Vagina (tissue), 2 donors: ENCODE data around the gene KDM4B.

Source experiments
- POLR2A ChIP-seq, 2 donors: fragments of 450-650 bp; IDR thresholded peaks; one replicate each; pipeline ENCODE4 v1.6.1; 2017; ENCODE audit warnings: antibody characterized with exemption in 2 of 2, mild to moderate bottlenecking in 2 of 2, moderate library complexity in 2 of 2
- POLR2AphosphoS5 ChIP-seq, 2 donors: sonication (generic); formaldehyde crosslinking; IDR thresholded peaks; one replicate each; pipeline ENCODE4 v1.9.0; 2017; ENCODE audit warnings: antibody characterized with exemption in 2 of 2, mild to moderate bottlenecking in 2 of 2, low read depth in 1 of 2; ENCODE audit not compliant: insufficient read depth in 1 of 2
- TF ChIP-seq, protein P1 (sequence below), 3 experiments: fragments of 450-650 bp in 2 of 3; fragments of 200-600 bp in 1 of 3; sonication (generic) in 1 of 3; IDR thresholded peaks; one replicate each; pipeline ENCODE4 v1.5.1; 2017 to 2019; ENCODE audit warnings: antibody characterized with exemption in 3 of 3, mild to moderate bottlenecking in 2 of 3, moderate library complexity in 2 of 3

DNA sequence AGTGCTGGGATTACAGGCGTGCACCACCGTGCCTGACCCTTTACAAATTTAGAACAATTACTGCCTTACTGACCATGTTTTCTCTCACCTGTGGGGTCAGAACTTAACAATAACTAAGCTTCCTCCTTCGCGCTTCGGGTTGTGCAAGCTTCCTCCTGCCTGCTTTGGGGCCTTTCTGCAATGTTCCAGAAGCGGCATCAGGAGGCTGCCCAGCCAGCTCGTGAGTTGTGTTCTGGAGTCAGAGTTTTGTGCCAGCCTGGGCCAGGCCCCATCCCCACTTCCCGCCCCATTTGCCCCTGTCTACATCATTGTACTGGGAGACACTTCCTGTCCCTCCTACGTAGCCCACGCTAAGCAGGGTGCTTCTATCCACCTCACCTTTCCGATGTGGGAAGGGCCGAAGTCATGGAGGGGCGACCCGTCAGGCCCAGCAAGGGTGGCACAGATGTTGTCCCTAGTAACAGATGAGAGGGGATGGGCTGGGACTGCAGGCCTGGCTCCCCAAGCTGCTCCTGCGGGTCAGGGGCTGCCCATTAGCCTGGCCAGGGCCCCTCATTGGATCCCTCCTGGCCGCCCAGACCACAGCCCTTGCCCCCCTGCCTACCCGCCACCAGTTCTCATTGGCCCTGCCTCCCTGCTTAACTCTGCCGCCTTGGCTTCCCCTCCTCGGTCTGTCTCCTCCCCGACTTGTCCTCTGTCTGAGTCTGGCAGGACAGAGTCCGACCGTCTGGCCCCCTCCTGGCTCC is 46.2 kb upstream of the KDM4B start:
- TF ChIP-seq POLR2A (IDR thresholded peaks at IDR 0.05) (no peak), POLR2AphosphoS5 (IDR thresholded peaks at IDR 0.05; ENCODE audit: insufficient read depth in 1 of 2, low read depth in 1 of 2) (no peak)
- TF ChIP-seq, protein P1, sequence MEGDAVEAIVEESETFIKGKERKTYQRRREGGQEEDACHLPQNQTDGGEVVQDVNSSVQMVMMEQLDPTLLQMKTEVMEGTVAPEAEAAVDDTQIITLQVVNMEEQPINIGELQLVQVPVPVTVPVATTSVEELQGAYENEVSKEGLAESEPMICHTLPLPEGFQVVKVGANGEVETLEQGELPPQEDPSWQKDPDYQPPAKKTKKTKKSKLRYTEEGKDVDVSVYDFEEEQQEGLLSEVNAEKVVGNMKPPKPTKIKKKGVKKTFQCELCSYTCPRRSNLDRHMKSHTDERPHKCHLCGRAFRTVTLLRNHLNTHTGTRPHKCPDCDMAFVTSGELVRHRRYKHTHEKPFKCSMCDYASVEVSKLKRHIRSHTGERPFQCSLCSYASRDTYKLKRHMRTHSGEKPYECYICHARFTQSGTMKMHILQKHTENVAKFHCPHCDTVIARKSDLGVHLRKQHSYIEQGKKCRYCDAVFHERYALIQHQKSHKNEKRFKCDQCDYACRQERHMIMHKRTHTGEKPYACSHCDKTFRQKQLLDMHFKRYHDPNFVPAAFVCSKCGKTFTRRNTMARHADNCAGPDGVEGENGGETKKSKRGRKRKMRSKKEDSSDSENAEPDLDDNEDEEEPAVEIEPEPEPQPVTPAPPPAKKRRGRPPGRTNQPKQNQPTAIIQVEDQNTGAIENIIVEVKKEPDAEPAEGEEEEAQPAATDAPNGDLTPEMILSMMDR (IDR thresholded peaks at IDR 0.05), result no peak
